HPDE6-E6E7 (cell line): ENCODE results near the gene PNPLA2.

ENCODE experiments used
- DNase-seq: peaks from one replicate; pipeline ENCODE4 v3.0.0; 2011; ENCODE audit warnings: missing footprints; ENCODE audit errors: extremely low spot score

PNPLA2 gene

DNA sequence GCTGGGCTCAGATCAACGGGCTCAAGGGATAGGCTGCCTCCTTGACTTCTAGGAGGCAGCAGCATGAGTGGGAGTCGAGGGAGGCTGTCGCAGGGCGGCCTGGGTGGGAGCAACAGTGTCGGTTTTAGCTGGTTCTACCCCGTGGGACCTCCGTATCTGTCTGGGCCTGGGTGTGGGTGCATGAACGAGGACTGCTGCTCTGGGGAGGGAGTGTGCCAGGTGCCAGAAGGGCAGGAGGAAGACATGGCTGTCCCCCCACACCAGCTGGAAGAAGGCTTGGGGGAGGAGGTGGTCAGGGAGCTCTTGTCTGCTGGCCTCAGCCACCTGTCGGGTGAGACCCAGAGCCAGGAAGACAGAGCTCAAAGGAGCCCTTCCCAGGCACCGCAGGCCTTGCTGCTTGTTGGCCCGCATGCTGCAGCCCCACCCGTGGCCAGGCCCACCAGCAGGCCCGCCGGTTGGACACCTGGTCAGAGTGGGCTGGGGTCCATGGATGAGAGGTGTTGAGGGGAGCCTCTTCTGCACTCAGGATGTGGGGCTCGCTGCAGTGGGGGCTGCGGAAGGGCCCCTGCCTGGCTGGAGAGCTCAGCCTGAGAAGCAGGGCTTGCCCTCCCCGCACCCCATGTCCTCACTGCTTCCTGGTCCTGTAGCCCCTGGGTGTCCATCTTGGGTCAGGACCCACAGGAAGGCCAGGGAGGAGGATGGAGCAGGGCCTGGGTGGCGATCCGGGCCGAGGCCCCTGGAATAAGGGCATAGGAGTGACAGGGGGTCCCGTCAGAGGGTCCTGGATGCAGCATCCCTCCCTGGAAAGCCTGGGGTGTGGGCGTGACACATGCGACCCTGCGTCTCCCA lies 32.3 kb upstream of the PNPLA2 start:
- DNase-seq: no peak

DNA sequence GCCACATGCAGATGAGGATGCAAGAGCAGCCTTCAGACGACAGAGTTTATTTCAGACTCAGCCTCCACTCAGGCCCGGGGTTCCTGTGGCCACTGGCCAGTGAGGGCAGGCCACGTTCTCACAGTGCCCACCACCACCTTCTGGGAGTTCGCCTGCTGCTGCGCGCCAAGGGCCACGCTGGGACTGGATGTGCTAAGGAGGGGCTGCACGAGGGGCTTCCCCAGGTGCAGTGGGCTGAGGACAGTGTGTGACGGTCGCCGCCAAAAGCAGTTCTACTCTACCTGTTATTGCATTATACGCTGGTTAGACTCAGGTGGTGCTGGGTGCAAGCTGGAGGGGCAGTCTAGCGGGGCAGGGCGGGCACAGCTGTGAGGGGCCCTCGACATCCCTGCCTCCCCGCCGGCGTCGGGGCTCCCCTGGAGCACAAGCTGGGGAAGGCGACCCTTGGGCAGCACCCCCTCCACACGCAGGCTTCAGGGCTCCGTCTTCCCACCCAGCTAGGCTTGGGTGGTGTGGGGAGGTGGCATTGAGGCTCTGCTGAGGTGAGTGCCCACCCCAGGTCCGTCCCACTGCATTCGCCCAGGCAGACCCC lies 31.5 kb upstream of the PNPLA2 start:
- DNase-seq: no peak

DNA sequence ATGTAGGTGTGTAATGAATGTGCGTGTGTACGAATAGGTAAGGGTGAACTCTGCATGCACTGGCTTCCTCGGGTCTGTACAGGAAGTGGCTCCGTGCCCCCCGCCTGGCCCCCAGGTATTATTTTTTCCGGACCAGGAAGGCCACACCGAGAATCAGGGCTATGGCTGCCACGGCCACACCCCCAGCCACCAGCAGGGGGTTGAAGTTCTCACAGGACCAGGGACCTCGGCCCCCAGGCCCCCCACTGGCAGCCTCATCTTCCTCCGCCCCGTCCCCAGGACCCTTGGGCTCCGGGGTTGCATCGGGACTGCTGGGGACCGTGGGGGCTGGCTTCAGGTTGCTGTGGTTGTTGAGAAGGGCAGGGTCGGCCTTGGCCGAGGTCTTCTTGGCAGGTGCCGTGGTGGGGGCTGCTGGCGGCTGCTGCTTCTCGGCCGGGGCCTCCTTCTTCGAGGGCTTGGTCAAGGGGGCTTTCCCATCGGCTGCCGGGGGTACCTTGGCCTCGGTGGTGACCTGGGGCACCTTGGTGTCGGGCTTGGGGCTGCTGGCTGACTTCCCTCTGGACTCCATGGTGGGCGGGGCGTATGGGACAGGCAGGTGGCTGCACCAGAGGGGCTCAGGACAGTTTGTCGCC lies 30.6 kb upstream of the PNPLA2 start:
- DNase-seq: no peak

DNA sequence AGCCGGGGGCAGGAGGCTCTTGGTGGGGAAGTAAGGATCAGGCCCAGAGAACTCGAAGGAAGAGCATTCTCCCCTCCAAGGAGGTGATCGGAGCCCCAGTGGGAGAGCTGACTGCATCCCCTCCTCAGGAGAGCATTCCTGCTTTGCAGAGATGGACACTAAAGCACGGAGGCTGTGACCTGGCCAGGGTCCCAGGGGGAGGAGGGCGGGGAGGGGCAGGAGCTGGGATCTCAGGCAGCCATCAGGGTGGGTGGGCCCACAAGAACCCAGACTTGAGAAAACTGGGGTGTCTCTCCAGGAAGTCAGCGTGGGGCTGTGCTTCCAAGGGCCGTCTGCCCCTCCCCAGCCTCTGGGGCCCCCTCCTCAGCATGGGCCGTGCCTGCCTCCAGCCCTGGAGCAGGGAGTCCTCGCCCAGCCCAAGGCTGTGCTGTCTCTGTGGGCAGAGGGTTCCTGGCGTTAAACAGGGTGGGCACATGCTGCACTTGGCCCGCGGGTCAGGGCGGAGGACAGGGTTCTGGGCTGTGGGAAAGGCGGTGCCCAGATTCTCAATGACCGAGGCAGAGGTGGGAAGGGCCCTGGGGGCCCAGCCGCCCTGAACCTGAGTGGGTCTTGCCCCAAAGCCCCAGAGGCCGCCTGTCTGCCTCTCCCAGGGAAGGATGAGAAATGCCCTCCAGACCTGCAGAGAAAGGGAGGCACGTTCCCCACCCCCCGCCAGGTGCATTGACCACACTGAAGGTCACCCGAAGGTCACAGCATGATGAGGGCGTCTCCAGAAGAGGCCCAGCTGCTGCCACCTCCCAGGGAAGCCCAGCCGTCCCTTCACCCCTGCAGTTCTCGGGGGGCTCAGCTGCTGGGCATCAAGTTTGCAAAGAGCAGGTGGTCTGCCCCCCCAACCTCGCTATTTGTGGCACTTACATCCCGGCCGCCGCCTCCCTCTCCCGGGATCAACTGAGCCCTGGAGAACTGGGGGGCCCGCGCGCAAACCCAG lies 29.5 kb upstream of the PNPLA2 start:
- DNase-seq: no peak

DNA sequence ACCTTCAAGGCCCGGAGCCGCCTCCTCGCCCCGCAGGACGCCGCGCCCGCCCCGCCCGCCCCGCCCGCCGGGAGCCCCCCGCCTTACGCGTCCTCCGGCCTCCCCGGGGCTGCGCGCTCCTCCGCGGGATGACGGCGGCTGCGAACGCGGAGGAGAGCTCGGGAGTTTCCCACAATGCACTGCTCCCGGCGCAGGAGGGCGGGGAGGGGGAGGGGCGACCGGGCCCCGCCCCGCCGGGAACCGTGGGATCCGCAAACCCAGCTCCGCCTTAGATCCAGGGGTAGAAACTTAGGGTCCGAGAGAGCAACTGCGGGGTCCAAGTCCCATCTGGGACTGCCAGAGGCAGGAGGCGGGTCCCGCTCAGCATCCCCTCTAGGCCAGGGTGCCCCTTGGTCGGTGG lies 28.8 kb upstream of the PNPLA2 start, which contains the start of gene CEND1:
CEND1 (minus strand) TSS at position 148 of the 400 bp plus-strand sequence. CDS start 1,514 bp downstream, outside the sequence.
- DNase-seq: no peak

DNA sequence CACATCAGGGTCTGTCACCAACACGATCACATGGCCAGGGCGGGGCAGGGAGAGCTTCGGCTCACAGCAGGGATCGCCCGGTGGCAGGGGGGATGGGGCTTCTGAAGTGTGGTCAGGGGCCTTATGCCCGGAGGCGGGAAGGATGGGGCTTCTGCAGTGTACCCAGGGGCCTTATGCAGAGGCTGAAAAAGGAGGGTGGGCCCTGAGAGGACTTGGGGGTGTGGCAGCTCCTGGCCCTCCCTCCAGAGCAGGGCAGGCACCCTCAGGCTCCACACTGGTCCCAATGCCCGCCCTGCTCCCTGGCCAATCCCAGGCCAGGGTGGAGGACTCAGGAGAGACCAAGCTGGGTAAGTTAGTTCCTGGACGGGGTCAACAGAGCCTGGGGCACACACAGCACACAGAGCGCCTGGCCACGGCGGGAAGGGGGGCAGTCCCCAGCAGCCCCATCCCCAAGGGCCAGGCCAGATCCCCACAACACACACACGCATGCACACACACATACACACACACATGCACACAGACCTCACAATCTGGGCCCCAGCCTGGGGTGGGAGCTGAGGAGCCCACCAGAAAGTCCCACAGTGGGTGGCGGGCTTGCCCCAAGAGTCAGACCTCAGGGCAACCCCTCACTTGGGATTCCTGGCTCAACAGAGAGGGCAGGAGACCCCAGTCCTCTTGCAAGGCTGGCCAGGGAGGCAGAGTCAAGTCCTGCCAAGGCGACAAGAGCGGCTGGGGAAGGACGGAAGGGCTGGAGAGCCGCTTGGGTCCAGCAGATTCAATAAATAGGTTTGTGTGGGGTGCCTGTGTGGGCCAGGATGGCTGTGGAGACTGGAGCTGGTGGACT lies 27.8 kb upstream of the PNPLA2 start:
- DNase-seq: no peak

DNA sequence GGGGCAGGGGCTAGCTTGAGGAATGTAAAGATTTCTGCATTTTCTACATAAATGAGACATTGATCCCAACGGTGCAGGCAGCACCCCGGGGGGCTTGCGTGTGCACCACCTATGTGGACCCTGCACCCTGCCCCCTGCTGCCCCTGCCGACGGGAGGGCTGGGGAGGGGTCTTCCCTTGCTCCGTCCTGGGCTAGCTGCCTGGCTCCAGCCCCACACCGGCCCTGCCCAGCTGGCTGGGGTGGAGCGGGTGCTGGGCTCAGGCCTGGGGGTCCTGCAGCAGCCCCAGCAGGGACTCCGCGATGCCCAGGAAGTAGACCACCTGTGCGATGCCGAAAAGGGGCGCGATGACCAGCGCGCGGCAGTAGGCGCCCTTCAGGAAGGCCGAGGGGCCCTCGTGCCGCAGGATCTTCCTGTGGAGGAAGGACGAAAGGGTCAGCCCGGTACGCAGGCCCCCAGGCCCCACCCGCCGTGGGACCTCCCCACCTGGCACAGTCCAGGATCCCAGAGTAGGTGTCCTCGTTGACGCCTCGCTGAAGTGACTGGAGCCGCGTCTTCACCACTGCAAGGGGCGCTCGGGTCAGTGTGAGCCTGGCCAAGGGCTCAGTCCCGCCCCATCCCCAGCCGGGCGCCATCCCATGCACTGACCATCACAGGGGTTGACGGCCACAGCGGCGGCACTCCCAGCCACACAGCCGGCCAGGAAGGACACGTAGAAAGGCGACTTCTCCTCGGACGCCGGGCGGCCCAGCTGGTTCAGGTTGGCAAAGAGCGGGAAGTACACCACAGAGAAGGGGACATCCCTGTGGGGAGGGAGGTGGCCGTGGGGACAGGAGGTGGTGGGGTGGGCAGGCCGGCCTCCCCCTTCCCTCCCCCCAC lies 26.8 kb upstream of the PNPLA2 start:
- no peak for DNase-seq

DNA sequence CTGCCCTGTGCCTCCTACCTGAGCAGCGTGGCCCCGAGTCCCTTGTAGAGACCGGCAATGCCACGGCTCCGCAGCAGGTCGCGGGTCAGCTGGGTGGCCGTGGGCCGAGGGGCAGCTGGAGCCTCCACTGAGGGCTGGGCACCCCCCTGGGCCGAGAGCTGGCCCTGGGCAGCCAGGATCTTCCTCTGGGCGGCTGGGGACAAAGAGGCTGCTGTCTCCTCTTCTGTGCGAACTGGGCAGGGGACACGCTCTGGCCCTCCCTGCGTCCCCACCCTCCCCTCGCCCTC lies 26.2 kb upstream of the PNPLA2 start:
- no peak for DNase-seq

DNA sequence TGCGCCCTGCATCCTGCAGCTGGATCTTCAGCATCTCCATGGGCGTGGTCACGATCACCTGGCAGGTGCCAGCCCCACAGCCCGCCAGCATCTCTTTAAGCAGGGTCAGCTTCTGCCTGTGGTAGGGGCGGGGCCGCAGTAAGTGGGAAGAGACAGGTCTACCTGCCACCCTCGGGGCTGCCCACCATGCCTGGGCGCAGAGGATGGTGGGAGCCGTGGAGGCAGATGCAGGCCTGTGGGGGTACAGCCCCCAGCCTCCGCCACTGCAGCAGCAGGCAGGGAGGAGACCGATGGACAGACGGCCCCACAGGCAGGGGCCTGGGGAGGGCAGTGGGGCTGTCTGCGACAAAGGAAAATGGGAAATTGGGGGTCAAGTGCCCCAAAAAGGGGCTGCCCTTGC lies 25.8 kb upstream of the PNPLA2 start:
- DNase-seq: no peak

DNA sequence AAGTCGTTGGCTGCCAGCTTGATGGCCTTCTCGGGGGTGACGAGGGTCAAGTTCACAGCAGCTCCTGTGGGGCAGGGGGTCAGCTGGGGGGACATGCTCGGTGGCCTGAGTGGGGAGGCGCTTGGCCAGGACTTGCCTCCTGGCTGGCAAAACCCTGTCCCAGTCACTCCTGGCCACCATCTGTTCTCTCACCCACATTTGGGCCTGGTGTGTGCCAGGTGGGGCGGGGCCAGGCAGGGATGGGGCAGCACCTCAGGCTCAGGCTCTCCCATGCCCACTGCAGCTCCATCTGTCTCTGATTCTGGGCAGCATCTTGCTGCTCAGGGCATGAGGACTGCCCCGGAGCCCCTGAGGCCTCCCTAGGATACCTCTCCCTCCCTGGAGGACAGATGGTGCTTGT lies 25.2 kb upstream of the PNPLA2 start:
- DNase-seq: no peak

DNA sequence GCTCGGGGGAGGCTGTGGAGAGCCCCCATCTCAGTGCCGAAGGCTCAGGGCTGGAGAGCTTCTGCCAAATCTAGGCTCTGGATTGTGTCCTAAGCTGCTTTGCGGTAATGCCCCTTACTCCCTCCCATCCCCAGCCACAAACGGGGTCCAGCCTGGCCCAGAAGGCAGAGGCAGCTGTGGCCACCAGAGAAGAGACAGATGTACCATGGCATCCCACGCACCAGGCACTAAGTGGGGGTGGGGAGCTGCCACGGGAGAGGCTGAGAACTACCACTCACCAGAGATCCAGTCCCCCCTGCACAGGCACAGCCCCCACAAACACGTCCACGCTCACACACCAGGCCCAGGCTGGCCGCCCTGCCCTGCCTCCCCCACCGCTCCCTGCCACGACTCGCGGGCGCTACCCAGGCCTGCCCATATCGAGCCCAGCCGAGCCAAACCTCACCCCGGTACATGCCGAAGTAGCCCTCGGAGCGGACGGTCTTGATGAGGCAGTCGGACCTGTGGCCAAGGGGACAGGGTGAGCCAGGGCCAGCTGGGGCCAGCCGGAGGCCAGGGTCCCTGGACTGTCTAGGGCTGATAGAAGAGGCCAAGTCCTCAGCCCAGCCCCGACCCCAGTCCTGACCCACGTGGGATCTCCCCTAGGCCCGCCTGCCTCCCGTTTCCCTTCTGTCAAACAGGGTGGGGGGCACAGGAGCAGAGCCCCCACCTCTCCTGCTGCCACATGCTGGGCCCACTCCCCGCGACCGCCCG lies 24.5 kb upstream of the PNPLA2 start:
- no peak for DNase-seq

DNA sequence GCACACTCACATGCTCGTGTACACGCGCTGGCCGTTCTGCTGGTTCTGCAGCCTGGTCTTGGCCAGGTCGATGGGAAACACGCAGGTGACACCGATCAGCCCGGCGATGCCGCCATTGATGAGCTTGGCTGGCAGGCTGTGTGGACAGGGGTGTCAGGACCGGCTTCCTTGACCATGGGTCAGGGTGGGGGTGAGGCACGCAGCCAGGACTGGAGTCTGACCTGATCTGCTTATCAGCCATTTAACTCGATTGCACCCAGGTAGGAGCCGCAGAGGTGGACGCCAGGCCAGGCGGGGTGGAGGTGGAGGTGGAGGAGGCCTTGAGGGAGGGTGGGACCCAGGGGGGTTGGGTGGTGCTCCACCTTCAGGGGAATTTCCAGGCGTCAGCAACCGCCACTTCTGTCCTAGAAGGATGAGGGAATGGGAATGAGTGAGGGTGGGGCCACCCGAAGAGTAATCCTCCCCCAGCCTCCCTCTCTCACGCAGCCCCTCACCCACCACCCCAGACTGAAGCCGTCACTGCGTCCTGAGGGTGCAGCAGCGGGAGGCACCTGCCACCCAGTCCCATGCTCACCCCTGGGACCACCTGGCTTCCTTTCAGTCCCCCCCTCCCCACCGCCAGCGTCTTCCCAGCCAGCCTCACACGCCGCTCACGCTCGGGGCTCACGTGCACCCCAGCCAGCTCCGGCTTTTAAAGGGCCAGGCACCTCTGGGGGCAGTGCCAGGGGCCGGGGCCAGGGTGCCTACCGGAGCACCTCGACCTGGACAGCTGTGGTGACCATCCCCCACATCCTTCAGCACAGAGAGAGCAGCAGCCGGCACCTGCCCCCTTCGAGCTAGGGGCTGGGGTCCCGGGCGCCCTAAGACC lies 23.7 kb upstream of the PNPLA2 start:
- no peak for DNase-seq

DNA sequence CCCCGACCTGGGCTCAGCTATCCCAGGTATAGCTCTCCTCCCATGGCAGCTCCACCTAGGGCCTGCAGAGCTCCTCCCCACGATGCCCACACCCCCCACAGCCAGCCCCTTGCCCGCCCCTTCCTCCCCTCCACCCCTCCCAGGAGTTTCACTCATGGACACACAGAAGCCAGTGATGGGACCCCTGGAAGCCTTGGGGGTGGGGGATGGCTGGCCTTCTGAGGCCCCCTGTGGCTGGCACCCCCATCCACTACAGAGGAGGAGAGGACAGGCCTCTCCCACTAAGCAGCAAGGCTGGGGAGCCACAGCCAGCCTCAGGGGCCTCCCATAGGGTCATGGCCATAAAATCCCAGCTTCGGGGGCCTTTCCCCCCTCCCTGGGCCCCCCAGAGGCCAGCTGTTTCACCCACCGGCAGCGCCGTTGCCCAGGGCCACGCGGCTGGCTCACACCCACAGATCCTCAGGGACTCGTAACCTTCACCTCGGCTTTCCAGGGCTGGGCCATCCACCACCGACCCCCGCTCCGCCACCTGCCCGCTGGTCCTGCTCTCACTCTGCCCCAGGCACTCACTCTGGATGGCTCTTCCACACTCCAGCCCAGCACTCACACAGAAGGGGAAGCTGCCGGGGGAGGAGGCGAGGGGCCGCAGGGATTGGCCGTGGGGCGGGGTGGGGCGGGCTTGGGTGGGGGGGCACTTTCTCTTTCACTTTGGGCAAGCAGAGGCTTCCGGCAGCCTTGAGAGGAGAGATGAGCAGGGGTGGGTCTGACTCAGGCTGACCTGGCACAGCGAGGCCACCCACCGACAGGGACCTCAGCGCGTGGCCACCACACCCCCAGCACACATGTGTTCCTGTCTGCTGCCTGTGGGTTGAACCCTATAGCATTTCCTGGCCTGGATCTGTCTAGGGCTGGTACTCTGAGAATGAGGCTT lies 22.8 kb upstream of the PNPLA2 start:
- peak; percentile 79 for DNase-seq

DNA sequence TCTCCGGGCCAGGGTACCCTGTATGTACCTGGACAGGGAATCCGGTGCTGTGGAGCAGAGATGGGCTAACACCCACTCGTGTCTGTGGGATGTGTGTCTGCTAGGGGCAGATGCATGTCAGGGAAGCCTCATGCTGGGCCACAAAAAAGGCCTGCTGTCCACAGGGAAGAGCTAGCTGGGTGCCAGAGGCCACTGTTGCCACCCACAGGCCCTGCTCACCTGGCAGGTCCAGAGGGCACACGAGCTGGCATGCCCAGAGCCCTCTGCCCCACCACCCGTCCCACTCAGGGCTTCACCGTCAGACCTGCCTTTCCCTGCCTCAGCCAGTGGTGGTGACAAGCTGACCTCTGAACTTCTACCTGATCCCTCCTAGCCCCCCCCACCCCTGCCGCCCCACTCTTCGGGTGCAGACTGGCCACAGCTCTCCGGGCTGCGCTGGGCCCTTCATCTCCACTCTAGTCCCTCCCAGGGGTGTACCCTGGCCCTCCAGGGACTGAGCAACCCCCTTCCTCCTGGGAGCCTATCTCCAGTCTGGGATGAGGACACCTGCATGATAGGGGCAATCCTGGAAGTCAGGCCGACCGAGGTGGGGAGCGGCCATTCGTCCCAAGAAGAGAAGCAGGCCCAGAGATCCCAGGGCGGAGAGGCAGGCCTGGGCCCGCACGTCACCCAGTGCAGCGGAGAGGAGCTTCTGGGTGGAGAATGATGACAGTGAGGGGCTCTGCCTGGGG lies 22.0 kb upstream of the PNPLA2 start:
- no peak for DNase-seq

DNA sequence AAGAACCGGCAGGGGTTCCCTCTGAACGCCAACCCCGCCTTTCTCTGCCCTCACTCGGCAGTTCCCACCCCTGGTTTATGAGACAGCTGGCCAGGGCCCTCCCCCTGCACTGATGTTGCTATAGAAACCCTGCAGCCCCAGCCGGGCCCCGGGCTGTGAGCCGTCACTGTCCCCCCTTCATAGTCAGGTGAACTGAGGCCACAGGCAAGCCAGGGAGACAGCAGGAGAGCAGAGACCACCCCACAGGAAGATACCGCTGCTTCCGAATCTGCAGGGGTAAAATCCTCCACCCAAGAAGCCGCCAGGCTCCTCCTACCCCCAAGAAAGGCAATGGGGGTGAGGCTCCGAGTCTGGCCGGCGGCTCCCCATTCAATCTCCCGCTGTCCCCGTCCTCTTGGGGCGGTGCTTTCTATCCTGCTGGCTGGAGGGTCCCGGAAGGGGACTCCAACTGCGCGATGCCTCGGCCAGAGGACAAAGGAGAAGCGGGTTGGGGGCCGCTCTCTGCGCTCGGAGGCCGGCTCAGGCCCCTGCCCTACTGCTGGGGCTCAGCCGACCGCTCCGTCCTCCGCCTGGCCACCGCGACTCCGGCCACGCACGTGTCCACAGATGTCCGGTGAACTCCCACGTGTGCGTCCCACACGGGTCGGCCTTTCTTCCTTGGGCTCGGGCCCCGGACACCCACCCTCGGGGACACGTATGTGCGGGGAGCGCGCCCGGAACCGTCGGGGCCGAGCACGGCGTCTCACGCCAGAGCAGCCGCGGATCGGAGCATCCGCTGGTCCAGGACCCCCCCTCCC lies 21.2 kb upstream of the PNPLA2 start:
- no peak for DNase-seq
